Subcutaneous adipose tissue (tissue), 4 donors: ENCODE data around the gene CEP43. TPM values are rescaled to one million over a fixed set of nuclear protein-coding genes. Genes with fewer than 3 reads are reported as not detected.

Experiments
- CTCF ChIP-seq: fragments of 450-650 bp; IDR thresholded peaks from one replicate; pipeline ENCODE4 v1.5.1; 2016; ENCODE audit warnings: low read depth, mild to moderate bottlenecking, control low read depth, antibody characterized with exemption, moderate library complexity
- total RNA-seq, 4 donors: library from RNA; depleted of rRNA; stranded (reverse); fragments of >200 nt; gene quantifications; one replicate each; pipeline ENCODE4 v1.1.0, GENCODE V29; 2016

CEP43 gene
- total RNA-seq, 4 donors from 2014 or later = 7.3 to 16.2 (median 10.1) TPM

- TF ChIP-seq CTCF = no peak
These were observed 1.6 kb downstream of the CEP43 start for GRCh38 chr6:167000759-167001158.

- TF ChIP-seq CTCF = no peak
These were observed 6.4 kb downstream of the CEP43 start for GRCh38 chr6:167005350-167006159.

- TF ChIP-seq CTCF = no peak
These were observed 8.8 kb downstream of the CEP43 start for GRCh38 chr6:167007985-167008384.

GRCh38 chr6:167013067-167013466 lies 13.9 kb downstream of the CEP43 start:
- TF ChIP-seq CTCF = no peak

GRCh38 chr6:167013946-167014345 lies 14.7 kb downstream of the CEP43 start:
- TF ChIP-seq CTCF = no peak

- no peak for TF ChIP-seq CTCF
These were observed 16.1 kb downstream of the CEP43 start for GRCh38 chr6:167015302-167015701.

- no peak for TF ChIP-seq CTCF
These were observed 21.0 kb downstream of the CEP43 start for GRCh38 chr6:167020206-167020605.
